ENCODE data around the gene CBFA2T3. TPM values are rescaled to one million over a fixed set of nuclear protein-coding genes. Genes with fewer than 3 reads are reported as not detected.

The CBFA2T3 gene
- total RNA-seq, 1 experiment from 2014 or later: not detected

- Histone ChIP-seq H3K9me2 (replicated peaks; ENCODE audit: insufficient read depth, low read length) (no peaks in the 10 kb centered on the region), H3K27ac (ENCODE audit: low read length) (no peak overlapping the region), H2AFZ (ENCODE audit: low read length) (no peak overlapping the region), H3K4me2 (ENCODE audit: low read depth, low read length, poor library complexity, severe bottlenecking) (no peak overlapping the region), H4K20me1 (ENCODE audit: insufficient read depth, low read depth, low read length) (no peaks in the 10 kb centered on the region), H3K27me3 (ENCODE audit: low read length) (no peaks in the 10 kb centered on the region), H3K9ac (ENCODE audit: low read length) (no peak overlapping the region), H3K4me3 (ENCODE audit: low read length) (no peak overlapping the region), H3K36me3 (ENCODE audit: insufficient read depth, low read length) (no peaks in the 10 kb centered on the region), H3K4me1 (ENCODE audit: low read length) (peaks cover 12% of the 10 kb centered on the region), H3K79me2 (ENCODE audit: low read length) (no peaks in the 10 kb centered on the region), H3K9me3 (ENCODE audit: low read length) (no peaks in the 10 kb centered on the region)
- no peak for DNase-seq
These were observed 134.2 kb downstream of the CBFA2T3 start for GRCh38 chr16:88842806-88843205.

- Histone ChIP-seq H3K4me3 (ENCODE audit: low read length) (no peak overlapping the region), H2AFZ (ENCODE audit: low read length) (no peak overlapping the region), H3K9me3 (ENCODE audit: low read length) (no peaks in the 10 kb centered on the region), H3K9ac (ENCODE audit: low read length) (no peak overlapping the region), H3K4me1 (ENCODE audit: low read length) (peaks cover 12% of the 10 kb centered on the region), H3K4me2 (ENCODE audit: low read depth, low read length, poor library complexity, severe bottlenecking) (no peak overlapping the region), H4K20me1 (ENCODE audit: insufficient read depth, low read depth, low read length) (no peaks in the 10 kb centered on the region), H3K27ac (ENCODE audit: low read length) (no peak overlapping the region), H3K9me2 (replicated peaks; ENCODE audit: insufficient read depth, low read length) (no peaks in the 10 kb centered on the region), H3K36me3 (ENCODE audit: insufficient read depth, low read length) (no peaks in the 10 kb centered on the region), H3K27me3 (ENCODE audit: low read length) (no peaks in the 10 kb centered on the region), H3K79me2 (ENCODE audit: low read length) (no peaks in the 10 kb centered on the region)
- DNase-seq: no peak
These were observed 134.7 kb downstream of the CBFA2T3 start for GRCh38 chr16:88842308-88842756.

GRCh38 chr16:88841521-88842307 is 135.3 kb downstream of the CBFA2T3 start:
- H2AFZ ChIP-seq (ENCODE audit: low read length): no peak overlapping the region
- H3K9me3 ChIP-seq (ENCODE audit: low read length): no peaks in the 10 kb centered on the region
- H3K36me3 ChIP-seq (ENCODE audit: insufficient read depth, low read length): no peaks in the 10 kb centered on the region
- no peak overlapping the region for H3K4me2 ChIP-seq (ENCODE audit: low read depth, low read length, poor library complexity, severe bottlenecking)
- no peak overlapping the region for H3K4me3 ChIP-seq (ENCODE audit: low read length)
- H3K79me2 ChIP-seq (ENCODE audit: low read length): no peaks in the 10 kb centered on the region
- no peaks in the 10 kb centered on the region for H3K9me2 ChIP-seq (replicated peaks; ENCODE audit: insufficient read depth, low read length)
- H3K9ac ChIP-seq (ENCODE audit: low read length): no peak overlapping the region
- H3K4me1 ChIP-seq (ENCODE audit: low read length): peaks cover 12% of the 10 kb centered on the region
- H3K27me3 ChIP-seq (ENCODE audit: low read length): no peaks in the 10 kb centered on the region
- H4K20me1 ChIP-seq (ENCODE audit: insufficient read depth, low read depth, low read length): no peaks in the 10 kb centered on the region
- no peak overlapping the region for H3K27ac ChIP-seq (ENCODE audit: low read length)
- no peak for DNase-seq

GRCh38 chr16:88840600-88841215 is 136.3 kb downstream of the CBFA2T3 start:
- H3K27ac ChIP-seq (ENCODE audit: low read length): no peak overlapping the region
- DNase-seq: no peak
- H3K36me3 ChIP-seq (ENCODE audit: insufficient read depth, low read length): no peaks in the 10 kb centered on the region
- no peak overlapping the region for H3K4me3 ChIP-seq (ENCODE audit: low read length)
- no peaks in the 10 kb centered on the region for H3K9me3 ChIP-seq (ENCODE audit: low read length)
- no peaks in the 10 kb centered on the region for H3K9me2 ChIP-seq (replicated peaks; ENCODE audit: insufficient read depth, low read length)
- H4K20me1 ChIP-seq (ENCODE audit: insufficient read depth, low read depth, low read length): no peaks in the 10 kb centered on the region
- H3K9ac ChIP-seq (ENCODE audit: low read length): no peak overlapping the region
- H3K4me2 ChIP-seq (ENCODE audit: low read depth, low read length, poor library complexity, severe bottlenecking): no peak overlapping the region
- H3K27me3 ChIP-seq (ENCODE audit: low read length): no peaks in the 10 kb centered on the region
- no peaks in the 10 kb centered on the region for H3K79me2 ChIP-seq (ENCODE audit: low read length)
- peaks cover 12% of the 10 kb centered on the region for H3K4me1 ChIP-seq (ENCODE audit: low read length)
- no peak overlapping the region for H2AFZ ChIP-seq (ENCODE audit: low read length)

GRCh38 chr16:88839745-88840599 is 137.0 kb downstream of the CBFA2T3 start:
- H2AFZ ChIP-seq (ENCODE audit: low read length): no peak overlapping the region
- H3K79me2 ChIP-seq (ENCODE audit: low read length): no peaks in the 10 kb centered on the region
- H3K4me1 ChIP-seq (ENCODE audit: low read length): peaks cover 8% of the 10 kb centered on the region
- H4K20me1 ChIP-seq (ENCODE audit: insufficient read depth, low read depth, low read length): no peaks in the 10 kb centered on the region
- DNase-seq: no peak
- H3K9me2 ChIP-seq (replicated peaks; ENCODE audit: insufficient read depth, low read length): no peaks in the 10 kb centered on the region
- H3K9me3 ChIP-seq (ENCODE audit: low read length): no peaks in the 10 kb centered on the region
- no peak overlapping the region for H3K9ac ChIP-seq (ENCODE audit: low read length)
- H3K36me3 ChIP-seq (ENCODE audit: insufficient read depth, low read length): no peaks in the 10 kb centered on the region
- no peak overlapping the region for H3K4me3 ChIP-seq (ENCODE audit: low read length)
- H3K27me3 ChIP-seq (ENCODE audit: low read length): no peaks in the 10 kb centered on the region
- H3K4me2 ChIP-seq (ENCODE audit: low read depth, low read length, poor library complexity, severe bottlenecking): no peak overlapping the region
- no peak overlapping the region for H3K27ac ChIP-seq (ENCODE audit: low read length)

- no peaks in the 10 kb centered on the region for H4K20me1 ChIP-seq (ENCODE audit: insufficient read depth, low read depth, low read length)
- no peaks in the 10 kb centered on the region for H3K27me3 ChIP-seq (ENCODE audit: low read length)
- no peak overlapping the region for H3K9ac ChIP-seq (ENCODE audit: low read length)
- H3K79me2 ChIP-seq (ENCODE audit: low read length): no peaks in the 10 kb centered on the region
- H3K4me1 ChIP-seq (ENCODE audit: low read length): no peaks in the 10 kb centered on the region
- H3K9me3 ChIP-seq (ENCODE audit: low read length): no peaks in the 10 kb centered on the region
- H3K9me2 ChIP-seq (replicated peaks; ENCODE audit: insufficient read depth, low read length): no peaks in the 10 kb centered on the region
- H3K4me2 ChIP-seq (ENCODE audit: low read depth, low read length, poor library complexity, severe bottlenecking): no peak overlapping the region
- H3K27ac ChIP-seq (ENCODE audit: low read length): no peak overlapping the region
- no peak for DNase-seq
- no peak overlapping the region for H2AFZ ChIP-seq (ENCODE audit: low read length)
- H3K36me3 ChIP-seq (ENCODE audit: insufficient read depth, low read length): no peaks in the 10 kb centered on the region
- no peak overlapping the region for H3K4me3 ChIP-seq (ENCODE audit: low read length)
These were observed 137.9 kb downstream of the CBFA2T3 start for GRCh38 chr16:88839026-88839529.

GRCh38 chr16:88838566-88838965 is 138.4 kb downstream of the CBFA2T3 start:
- Histone ChIP-seq H3K9me3 (ENCODE audit: low read length) (no peaks in the 10 kb centered on the region), H2AFZ (ENCODE audit: low read length) (no peak overlapping the region), H3K9ac (ENCODE audit: low read length) (no peak overlapping the region), H3K4me2 (ENCODE audit: low read depth, low read length, poor library complexity, severe bottlenecking) (no peak overlapping the region), H3K4me3 (ENCODE audit: low read length) (no peak overlapping the region), H3K27me3 (ENCODE audit: low read length) (no peaks in the 10 kb centered on the region), H3K36me3 (ENCODE audit: insufficient read depth, low read length) (no peaks in the 10 kb centered on the region), H3K79me2 (ENCODE audit: low read length) (no peaks in the 10 kb centered on the region), H3K9me2 (replicated peaks; ENCODE audit: insufficient read depth, low read length) (no peaks in the 10 kb centered on the region), H3K27ac (ENCODE audit: low read length) (no peak overlapping the region), H3K4me1 (ENCODE audit: low read length) (no peaks in the 10 kb centered on the region), H4K20me1 (ENCODE audit: insufficient read depth, low read depth, low read length) (no peaks in the 10 kb centered on the region)
- no peak for DNase-seq

- Histone ChIP-seq H3K27ac (ENCODE audit: low read length) (no peak overlapping the region), H3K9ac (ENCODE audit: low read length) (no peak overlapping the region), H3K4me3 (ENCODE audit: low read length) (no peak overlapping the region), H3K9me3 (ENCODE audit: low read length) (no peaks in the 10 kb centered on the region), H2AFZ (ENCODE audit: low read length) (no peak overlapping the region), H4K20me1 (ENCODE audit: insufficient read depth, low read depth, low read length) (no peaks in the 10 kb centered on the region), H3K4me2 (ENCODE audit: low read depth, low read length, poor library complexity, severe bottlenecking) (no peak overlapping the region), H3K36me3 (ENCODE audit: insufficient read depth, low read length) (no peaks in the 10 kb centered on the region), H3K27me3 (ENCODE audit: low read length) (no peaks in the 10 kb centered on the region), H3K9me2 (replicated peaks; ENCODE audit: insufficient read depth, low read length) (no peaks in the 10 kb centered on the region), H3K79me2 (ENCODE audit: low read length) (no peaks in the 10 kb centered on the region), H3K4me1 (ENCODE audit: low read length) (no peaks in the 10 kb centered on the region)
- DNase-seq: no peak
These were observed 139.2 kb downstream of the CBFA2T3 start for GRCh38 chr16:88837806-88838205.
